Right hindlimb (tissue), 1 donor: Measurements from ENCODE around the gene CPNE8.

Source experiments
- DNase-seq: peaks from one replicate; pipeline ENCODE4 v3.0.0-alpha.2; 2018

CPNE8 gene

DNA sequence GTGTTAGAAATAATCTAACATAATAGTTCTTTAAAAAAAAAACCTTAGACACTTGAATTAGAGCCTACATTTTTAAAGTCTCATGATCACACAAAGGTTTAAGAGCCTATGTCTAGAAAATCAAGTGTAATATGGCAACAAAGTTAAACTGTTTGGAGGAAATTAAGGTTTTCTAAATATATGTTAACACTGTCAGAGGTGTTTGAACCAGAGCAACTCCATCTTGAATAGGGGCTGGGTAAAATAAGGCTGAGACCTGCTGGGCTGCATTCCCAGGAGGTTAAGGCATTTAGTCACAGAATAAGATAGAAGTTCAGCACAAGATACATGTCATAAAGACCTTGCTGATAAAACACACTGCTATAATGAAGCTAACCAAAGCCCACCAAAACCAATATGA, 12.4 kb downstream of the CPNE8 start:
- DNase-seq: no peak

DNA sequence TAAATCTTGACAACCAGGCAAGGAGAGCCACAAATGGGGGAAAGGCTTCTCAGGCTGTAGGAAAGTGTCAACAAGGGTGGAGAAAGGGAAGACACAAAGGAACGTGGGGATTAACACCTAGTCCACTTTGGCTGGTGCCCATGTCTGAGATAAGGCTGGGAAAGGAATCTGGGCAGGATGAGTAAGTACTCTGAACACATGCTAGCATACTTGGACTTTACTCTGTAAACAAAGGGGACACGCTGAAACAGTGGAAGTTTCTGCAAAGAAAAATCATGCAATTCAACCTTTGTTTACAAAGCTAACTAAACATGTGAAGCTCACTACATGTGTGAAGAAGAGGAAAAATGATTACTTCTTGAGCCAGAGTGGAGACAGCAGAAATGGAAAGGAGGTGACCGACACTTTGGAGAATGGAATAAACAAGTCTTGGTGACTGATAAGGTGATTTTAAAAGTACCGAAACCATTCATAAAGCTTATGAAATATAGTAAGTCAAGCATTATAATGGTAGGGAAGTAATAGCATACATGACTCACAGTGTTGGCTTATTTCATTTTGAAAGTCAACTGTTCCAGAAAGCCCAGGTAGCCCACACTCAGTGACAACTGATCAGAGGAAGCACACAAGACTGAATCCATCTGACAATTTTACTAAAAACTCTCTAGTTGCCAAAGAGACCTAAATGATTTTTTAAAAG, 13.2 kb downstream of the CPNE8 start:
- no peak for DNase-seq

- no peak for DNase-seq
These were observed 15.1 kb downstream of the CPNE8 start for GRCh38 chr12:38890102-38890855.

- DNase-seq: no peak
These were observed 16.0 kb downstream of the CPNE8 start for GRCh38 chr12:38889297-38889815.

DNA sequence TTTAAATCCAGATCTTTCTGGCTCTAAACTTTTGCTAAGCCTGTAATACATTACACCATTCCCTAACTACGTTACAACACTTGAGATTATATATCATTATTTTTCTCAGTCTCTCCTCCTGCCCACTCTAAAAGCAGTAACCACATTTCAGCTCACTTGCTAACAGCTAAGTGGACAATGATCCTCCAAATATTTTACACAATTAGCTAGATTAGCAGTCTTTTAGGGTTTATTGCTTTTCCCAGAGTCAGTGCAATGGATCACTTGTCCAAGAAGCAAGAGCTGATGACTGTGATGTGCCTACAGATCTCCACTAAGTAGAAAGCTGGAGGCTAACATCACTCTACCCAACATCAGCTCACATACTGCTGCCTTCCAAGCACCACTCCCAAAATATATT, 17.6 kb downstream of the CPNE8 start:
- DNase-seq: no peak

GRCh38 chr12:38886931-38887330, 18.5 kb downstream of the CPNE8 start:
- no peak for DNase-seq

GRCh38 chr12:38886064-38886463, 19.3 kb downstream of the CPNE8 start:
- no peak for DNase-seq

DNA sequence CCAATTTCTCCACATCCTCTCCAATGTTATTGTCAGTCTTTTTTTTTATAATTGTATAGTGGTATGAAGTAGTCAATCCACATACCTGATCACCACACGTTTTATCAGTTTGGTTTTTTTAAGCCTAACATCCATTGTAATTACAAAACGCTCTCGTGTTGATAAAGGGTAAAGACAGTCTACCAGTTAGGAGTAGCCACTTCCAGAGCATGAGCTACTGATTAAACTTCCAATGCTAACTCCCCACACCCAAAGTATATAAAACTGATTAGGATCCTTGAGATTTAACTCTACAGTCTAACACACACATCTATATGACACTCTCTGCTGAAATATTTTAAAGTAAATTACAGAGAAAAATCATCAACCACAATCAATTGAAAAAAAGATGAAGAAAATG, 20.7 kb downstream of the CPNE8 start:
- DNase-seq: no peak

- no peak for DNase-seq
These were observed 21.7 kb downstream of the CPNE8 start for GRCh38 chr12:38883629-38884134.

GRCh38 chr12:38880288-38880687, 25.1 kb downstream of the CPNE8 start:
- no peak for DNase-seq

DNA sequence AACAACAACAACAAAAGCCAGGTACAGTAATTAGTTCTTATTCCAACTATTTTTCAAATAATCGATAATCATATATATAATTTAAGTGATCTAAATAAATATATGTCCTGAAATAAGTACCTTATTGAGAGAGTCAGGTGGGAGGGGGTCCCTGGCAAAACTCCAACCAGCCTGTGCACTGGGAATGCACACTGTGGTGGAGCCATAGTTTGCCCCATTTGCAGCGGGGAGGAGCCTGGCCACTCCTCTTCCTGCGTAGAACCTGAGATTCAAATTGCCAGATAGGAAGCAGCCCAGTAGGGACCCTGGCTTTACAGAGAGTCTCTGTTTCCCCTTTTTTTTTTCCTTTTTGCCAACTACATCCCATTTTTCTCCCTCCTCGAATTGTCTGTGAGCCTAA, 26.4 kb downstream of the CPNE8 start:
- no peak for DNase-seq

DNA sequence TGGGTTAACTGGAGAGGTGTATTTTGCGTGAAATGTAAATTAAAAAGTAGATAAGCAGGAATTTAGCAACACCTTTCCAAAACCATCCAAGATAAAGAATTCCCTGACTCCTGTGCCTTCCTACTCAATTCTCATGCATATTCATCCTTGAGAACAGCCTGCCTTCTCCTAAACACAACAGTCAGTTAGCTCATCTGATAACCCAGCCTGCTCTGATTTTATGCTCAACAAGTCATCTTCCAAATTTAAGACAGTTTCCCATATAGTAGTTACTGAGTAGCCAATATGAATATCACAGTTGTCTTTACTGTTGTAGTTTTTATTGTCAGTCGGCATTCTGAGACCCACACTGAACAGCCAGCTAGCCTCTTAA, 27.1 kb downstream of the CPNE8 start:
- DNase-seq: no peak

DNA sequence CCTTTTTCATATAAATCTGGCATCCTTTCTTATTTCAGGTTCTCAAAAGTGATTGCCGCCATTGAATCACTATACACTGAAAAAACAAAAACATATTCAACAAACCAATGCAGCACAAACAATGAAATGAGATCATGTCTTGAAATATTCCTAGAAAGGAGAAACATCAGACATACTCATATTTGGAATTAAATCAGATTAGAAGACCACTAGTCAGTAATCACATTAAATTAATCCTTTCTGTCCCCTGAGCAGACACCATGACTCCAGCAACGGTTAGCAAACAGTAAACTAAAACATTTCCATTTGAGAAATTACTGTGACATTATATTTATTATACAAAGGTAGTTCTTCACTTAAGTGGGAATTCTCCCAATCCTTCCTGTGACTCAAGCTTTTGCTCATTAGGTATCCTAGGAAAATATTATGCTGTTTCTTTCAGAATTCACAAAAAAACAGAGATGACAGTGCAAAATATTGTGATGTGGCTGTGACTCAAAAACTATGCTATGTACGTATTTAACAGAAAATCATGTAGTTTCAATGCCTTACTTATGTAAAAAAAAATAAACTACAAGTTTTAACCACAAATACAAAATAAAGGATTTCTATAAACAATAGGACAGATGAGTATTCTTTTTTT, 29.7 kb downstream of the CPNE8 start:
- no peak for DNase-seq

- DNase-seq: no peak
These were observed 32.8 kb downstream of the CPNE8 start for GRCh38 chr12:38872561-38872960.

GRCh38 chr12:38872156-38872555, 33.2 kb downstream of the CPNE8 start:
- no peak for DNase-seq

GRCh38 chr12:38869036-38869435, 36.4 kb downstream of the CPNE8 start:
- no peak for DNase-seq

DNA sequence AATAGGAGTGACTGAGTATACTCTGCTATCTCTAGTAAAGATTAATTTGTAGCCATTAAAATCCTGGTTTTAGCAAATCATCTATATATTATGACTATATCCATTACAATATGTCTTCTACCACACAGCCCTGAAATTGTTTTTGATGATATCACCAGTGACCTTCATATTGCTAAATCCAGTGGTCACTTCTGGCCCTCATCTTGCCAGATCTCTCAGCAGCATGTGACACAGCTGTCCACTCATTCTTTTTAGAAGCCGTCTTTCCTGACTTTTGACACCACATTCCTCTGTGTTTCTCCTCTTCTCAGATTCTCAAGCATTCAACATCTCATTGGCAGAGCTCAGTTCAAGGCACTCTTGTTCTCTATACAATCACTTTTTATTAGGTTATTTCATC, 54.9 kb downstream of the CPNE8 start:
- DNase-seq: no peak

GRCh38 chr12:38847247-38847646, 58.1 kb downstream of the CPNE8 start:
- no peak for DNase-seq

DNA sequence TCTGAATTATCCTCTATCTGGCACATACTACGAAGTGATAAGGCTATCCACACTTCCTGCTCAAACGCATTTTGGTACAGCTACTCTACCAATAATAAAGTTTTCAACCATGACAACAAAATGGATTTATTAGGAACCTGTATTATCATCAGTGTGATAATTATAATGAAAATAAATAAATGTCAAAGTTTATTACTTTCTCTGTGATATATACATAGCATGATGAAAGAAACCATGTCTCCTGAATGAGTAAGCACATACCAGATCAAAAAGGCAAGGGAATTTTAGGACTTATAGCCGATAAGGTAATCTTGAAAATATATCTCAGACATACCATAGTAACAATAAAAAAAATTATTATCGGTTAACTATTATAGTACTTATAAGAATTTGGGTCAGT, 61.1 kb downstream of the CPNE8 start:
- DNase-seq: no peak

DNA sequence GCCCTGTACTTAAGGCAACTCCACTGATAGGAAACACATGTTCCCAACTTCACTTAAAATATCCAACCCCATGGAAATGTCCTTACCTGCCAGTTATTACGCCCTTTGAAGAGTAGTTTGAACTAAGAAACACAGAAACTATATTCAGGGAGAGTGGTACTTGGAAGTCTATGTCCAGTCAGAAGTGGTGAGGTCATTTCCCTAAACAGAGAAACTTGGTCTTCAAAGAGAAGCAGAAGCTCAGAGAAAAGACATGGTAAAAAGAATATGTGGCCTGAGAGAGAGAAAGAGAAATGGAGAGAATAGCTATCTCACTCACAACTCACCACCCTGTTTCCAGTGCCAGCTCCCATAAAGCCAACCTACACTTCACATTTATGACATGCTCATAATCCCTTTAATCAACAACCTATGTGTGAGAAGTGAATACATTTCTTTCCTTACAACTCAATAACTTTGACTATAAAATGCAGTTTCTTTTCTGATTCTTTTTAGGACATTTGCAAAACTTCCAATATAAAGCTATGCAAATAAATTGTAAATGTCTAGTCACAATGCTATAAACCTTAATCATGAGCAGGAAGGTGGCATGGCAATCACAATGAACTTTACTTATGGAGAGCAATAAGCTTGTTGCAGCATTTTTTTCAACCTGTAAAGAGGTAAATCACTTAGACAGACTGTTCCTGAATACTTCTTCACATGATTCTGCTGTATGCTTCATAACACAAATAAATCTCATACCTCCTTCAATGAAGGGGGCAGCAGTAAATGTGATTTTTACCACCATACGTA, 67.1 kb downstream of the CPNE8 start:
- DNase-seq: no peak

GRCh38 chr12:38831715-38832114, 73.7 kb downstream of the CPNE8 start:
- no peak for DNase-seq

DNA sequence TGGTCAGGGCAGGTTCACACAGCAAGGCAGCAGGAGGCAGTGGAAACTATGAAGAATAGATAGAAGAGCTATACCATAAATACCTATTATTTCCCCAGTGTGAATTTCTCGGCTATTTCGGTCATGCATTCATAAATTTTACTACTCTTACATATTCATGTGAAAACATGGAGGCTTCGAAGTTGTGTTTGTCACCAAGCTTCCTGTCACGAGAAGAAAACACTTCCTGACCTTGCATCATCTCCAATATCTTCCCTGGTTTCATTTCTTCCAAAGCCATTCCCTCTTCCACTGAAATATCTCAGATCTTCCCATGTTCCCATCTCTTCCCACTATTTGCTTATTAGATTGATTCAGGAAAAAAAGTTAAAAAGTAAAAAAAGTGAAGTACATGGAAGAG, 80.4 kb downstream of the CPNE8 start:
- DNase-seq: no peak

DNA sequence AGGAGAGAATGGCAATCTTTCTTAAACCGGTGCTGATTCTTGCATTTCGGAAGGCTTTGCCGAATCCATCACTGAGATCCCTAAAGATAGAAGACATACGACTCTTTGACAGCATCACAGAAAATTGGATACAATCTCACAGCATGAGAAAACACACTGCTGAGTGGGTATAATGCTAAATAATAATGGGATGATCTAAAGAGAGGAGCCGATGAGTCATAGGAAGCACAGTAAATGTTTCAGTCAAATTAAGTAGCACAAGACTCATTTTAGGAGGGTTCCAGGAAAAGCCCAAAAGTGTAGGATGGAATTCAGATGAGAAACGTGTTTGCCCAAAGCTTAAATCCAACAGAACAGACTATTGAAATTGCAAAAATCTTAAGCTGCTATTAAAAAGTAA, 81.7 kb downstream of the CPNE8 start:
- no peak for DNase-seq
